ENCODE measurements around the gene PGM1. TPM values are rescaled to one million over a fixed set of nuclear protein-coding genes. Genes with fewer than 3 reads are reported as not detected.

Gene PGM1
- total and polyA plus RNA-seq, 2 of the 13 experiments (the other 11 are each of a cell fraction or from before 2014, with no cell fraction given), result 51.6 to 105 TPM

GRCh38 chr1:63640633-63641567 lies 47.7 kb downstream of the PGM1 start (continued):
- peak; percentile 94 for TF ChIP-seq MIXL1 (CRISPR knock-in tag; IDR thresholded peaks at IDR 0.05)
- no peak for TF ChIP-seq PCBP1 (IDR thresholded peaks at IDR 0.05; ENCODE audit: borderline replicate concordance, low read depth, low read length)
- no peak for TF ChIP-seq NFRKB (IDR thresholded peaks at IDR 0.05)
- TF ChIP-seq SP2 (CRISPR knock-in tag; IDR thresholded peaks at IDR 0.05), result no peak
- TF ChIP-seq HINFP (CRISPR knock-in tag; IDR thresholded peaks at IDR 0.05; ENCODE audit: low read depth), result no peak
- no peak for TF ChIP-seq ZNF75D (CRISPR knock-in tag; IDR thresholded peaks at IDR 0.05; ENCODE audit: borderline replicate concordance)
- TF ChIP-seq TEF (CRISPR knock-in tag; IDR thresholded peaks at IDR 0.05), result peak; percentile 90; the same call in 1 of the 2 replicates
- TF ChIP-seq KLF16 (CRISPR knock-in tag; IDR thresholded peaks at IDR 0.05), result no peak
- TF ChIP-seq ZNF234 (CRISPR knock-in tag; conservative IDR thresholded peaks at IDR 0.05), result no peak
- no peak for TF ChIP-seq ZBTB26 (CRISPR knock-in tag; IDR thresholded peaks at IDR 0.05; ENCODE audit: borderline replicate concordance)
- TF ChIP-seq ZNF773 (CRISPR knock-in tag; IDR thresholded peaks at IDR 0.05; ENCODE audit: borderline replicate concordance), result no peak
- TF ChIP-seq KDM1A (CRISPR knock-in tag; IDR thresholded peaks at IDR 0.05), result no peak
- TF ChIP-seq ARNT (IDR thresholded peaks at IDR 0.05), result no peak
- TF ChIP-seq SIN3B (IDR thresholded peaks at IDR 0.05; ENCODE audit: low read length), result 0 out of 2 replicates have a peak, but pooled peaks have one; percentile 6
- TF ChIP-seq ZBTB46 (CRISPR knock-in tag; IDR thresholded peaks at IDR 0.05; ENCODE audit: borderline replicate concordance), result no peak
- TF ChIP-seq GABPA (IDR thresholded peaks at IDR 0.05; ENCODE audit: low read depth, low read length), result no peak
- peak; percentile 40 for TF ChIP-seq GABPA (CRISPR knock-in tag; IDR thresholded peaks at IDR 0.05; ENCODE audit: low read depth)
- TF ChIP-seq MED1 (CRISPR knock-in tag; IDR thresholded peaks at IDR 0.05), result peak; percentile 88
- peak; percentile 80 for TF ChIP-seq PHF21A (CRISPR knock-in tag; IDR thresholded peaks at IDR 0.05)
- no peak for TF ChIP-seq KLF9 (CRISPR knock-in tag; IDR thresholded peaks at IDR 0.05; ENCODE audit: low read depth)
- TF ChIP-seq SATB2 (CRISPR knock-in tag; IDR thresholded peaks at IDR 0.05), result peak; percentile 76; the same call in 1 of the 2 replicates
- no peak for TF ChIP-seq ZNF577 (CRISPR knock-in tag; IDR thresholded peaks at IDR 0.05; ENCODE audit: borderline replicate concordance, low read depth)
- no peak for TF ChIP-seq NRL (CRISPR knock-in tag; IDR thresholded peaks at IDR 0.05; ENCODE audit: borderline replicate concordance)
- TF ChIP-seq DRAP1 (CRISPR knock-in tag; IDR thresholded peaks at IDR 0.05), result peak; percentile 91
- TF ChIP-seq EP300 (IDR thresholded peaks at IDR 0.05; ENCODE audit: low read depth in 2 of 2, low read length in 2 of 2), result peak; percentile 62 to 91
- TF ChIP-seq EP300 (CRISPR knock-in tag; IDR thresholded peaks at IDR 0.05; ENCODE audit: borderline replicate concordance), result no peak; the same call in 1 of the 2 replicates

Measured in HepG2 (cell line).